ENCODE results near the gene MAPT.

- TF ChIP-seq CTCF (IDR thresholded peaks at IDR 0.05 in 2 of 3, conservative IDR thresholded peaks at IDR 0.05 in 1 of 3; ENCODE audit: borderline replicate concordance in 1 of 3, insufficient read depth in 1 of 3, low read depth in 2 of 3, low read length in 2 of 3) (no peak), RAD21 (IDR thresholded peaks at IDR 0.05; ENCODE audit: low read depth) (no peak), YY1 (IDR thresholded peaks at IDR 0.05; ENCODE audit: extremely low read depth, insufficient replicate concordance, low read depth, low read length) (no peak), REST (IDR thresholded peaks at IDR 0.05; ENCODE audit: low read depth) (no peak), JUND (IDR thresholded peaks at IDR 0.05) (no peak), ELF1 (IDR thresholded peaks at IDR 0.05; ENCODE audit: borderline replicate concordance, low read depth) (no peak), EZH2 (IDR thresholded peaks at IDR 0.05) (no peak), SRF (IDR thresholded peaks at IDR 0.05; ENCODE audit: low read depth) (no peak), CBX3 (IDR thresholded peaks at IDR 0.05; ENCODE audit: low read depth) (no peak), SP1 (IDR thresholded peaks at IDR 0.05; ENCODE audit: low read depth) (no peak), ATF3 (IDR thresholded peaks at IDR 0.05) (no peak), ZFX (IDR thresholded peaks at IDR 0.05) (no peak)
Observed at GRCh38 chr17:45998987-45999899, 104.9 kb downstream of the MAPT start, which contains the start of gene STH.

All from HCT116 (cell line).